Dedifferentiated amniotic fluid mesenchymal stem cell (primary cell): Measurements from ENCODE around the gene SLC7A6OS.

Source experiments
- DNase-seq: peaks from one replicate; pipeline ENCODE4 v3.0.0-alpha.2; 2016; ENCODE audit errors: extremely low spot score

Gene SLC7A6OS

DNA sequence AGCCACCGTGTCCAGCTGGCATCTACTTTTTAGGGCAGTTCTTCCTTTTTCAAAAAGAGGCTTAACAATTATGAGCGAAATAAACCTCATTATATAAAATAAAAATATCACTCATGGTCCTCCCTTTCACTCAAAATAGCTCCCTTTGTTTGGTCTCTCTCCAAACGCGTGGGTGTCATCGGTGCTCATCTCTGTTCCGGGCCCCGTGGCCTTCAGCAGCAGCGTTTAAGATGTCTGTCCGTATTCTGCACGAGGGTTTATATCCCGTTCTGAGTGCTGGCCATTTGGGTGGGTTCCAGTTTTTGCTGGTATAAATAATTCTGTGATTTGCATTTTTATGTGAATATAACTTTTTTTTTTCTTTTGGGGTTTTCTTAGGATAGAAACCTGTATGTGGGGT is 33.5 kb upstream of the SLC7A6OS start:
- no peak for DNase-seq

- no peak for DNase-seq
Measured at GRCh38 chr16:68343137-68343536, 32.4 kb upstream of the SLC7A6OS start.

DNA sequence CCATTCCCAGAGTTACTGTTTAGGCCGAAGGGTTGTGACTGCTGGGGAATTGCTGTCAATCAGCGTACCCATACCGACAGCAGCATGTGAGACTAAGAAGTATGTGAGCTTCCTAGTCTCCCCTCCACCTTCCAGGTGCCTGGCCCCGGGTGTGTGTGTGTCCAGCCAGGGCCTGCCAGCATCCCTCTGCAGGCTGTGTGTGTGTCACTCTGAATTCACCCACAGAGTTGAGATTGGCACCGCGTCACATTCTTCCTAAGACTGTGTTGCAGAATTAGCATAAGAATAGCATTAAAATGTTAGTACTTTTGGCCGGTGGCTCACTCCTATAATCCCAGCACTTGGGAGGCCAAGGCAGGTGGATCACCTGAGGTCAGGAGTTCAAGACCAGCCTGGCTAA is 31.9 kb upstream of the SLC7A6OS start:
- no peak for DNase-seq

DNA sequence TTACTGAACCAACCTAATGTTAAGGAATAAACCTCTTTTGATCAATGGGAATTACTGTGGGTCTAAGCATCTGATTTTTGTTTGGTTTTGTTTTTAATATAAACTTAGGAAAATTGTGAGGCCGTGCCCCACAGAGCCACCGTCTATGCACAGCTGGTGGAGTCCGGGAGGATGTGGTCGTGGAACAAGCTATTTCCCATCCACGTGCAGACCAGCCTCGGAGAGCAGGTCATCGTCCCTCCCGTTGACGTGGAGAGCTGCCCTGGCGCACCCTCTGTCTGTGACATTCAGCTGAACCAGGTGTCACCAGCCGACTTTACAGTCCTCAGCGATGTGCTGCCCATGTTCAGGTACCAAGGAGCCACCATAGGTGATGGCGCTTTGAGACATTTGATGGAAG is 28.5 kb upstream of the SLC7A6OS start:
- no peak for DNase-seq

GRCh38 chr16:68338326-68339119 is 27.8 kb upstream of the SLC7A6OS start:
- DNase-seq, result no peak

GRCh38 chr16:68335175-68335574 is 24.4 kb upstream of the SLC7A6OS start:
- no peak for DNase-seq

GRCh38 chr16:68332411-68333121 is 21.8 kb upstream of the SLC7A6OS start:
- DNase-seq, result no peak

GRCh38 chr16:68331879-68332410 is 21.2 kb upstream of the SLC7A6OS start:
- DNase-seq, result peak; percentile 33

DNA sequence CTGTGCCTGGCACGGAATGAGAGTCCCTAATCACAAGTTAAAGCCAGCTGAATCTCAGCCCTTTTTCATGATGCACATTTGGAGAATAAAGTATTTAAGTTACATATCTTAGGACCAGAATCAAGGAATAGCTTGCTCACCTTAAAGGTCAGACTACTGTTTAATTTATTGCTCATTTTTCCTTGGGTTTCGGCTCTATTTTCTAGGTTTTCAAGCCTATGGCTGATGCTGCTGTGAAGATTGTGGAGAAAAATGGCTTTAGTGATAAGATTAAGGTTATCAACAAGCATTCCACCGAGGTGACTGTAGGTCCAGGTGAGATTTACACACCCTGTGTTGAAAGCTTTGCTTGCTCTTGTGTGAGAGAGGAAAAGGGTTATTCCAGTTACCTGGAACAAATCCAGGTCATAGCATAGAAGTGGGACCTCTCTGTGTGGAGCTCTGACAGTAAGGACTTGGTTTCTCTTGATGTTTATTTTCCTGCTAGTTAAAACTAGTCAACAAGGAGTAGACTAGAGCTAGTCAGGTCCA is 18.2 kb upstream of the SLC7A6OS start:
- no peak for DNase-seq

DNA sequence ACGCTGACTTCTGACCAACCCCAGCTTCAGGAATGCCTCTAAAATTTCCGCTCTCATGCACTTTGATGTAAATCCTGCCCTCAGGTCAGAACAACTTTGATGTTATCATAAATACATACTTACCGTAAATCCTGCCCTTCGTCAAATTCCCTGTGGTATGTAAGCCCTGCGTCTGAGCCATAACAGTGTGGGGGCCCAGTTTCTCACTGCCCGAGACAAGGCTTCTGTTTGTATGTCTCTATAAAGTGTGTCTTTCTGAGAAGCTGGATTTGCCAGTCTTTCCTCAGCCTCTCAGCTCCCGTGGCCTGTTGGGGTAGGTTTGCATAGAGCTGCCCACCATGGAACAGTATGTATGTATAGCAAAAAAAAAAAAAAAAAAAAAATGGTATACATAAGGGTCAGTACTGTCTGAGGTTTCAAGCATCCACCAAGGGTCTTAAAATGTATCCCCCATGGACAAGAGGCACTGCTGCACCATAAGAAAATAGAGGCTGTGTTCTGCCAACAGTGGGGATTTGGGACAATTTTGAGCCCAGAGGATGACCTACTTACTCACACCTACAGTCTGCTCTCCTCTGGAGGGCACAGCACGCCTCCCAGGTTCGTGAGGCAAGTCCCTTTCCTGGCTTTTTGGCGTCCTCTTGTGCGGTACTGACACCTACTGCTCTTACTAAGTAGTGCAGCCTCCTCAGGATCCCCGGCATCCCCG is 17.6 kb upstream of the SLC7A6OS start:
- DNase-seq, result peak; percentile 88

DNA sequence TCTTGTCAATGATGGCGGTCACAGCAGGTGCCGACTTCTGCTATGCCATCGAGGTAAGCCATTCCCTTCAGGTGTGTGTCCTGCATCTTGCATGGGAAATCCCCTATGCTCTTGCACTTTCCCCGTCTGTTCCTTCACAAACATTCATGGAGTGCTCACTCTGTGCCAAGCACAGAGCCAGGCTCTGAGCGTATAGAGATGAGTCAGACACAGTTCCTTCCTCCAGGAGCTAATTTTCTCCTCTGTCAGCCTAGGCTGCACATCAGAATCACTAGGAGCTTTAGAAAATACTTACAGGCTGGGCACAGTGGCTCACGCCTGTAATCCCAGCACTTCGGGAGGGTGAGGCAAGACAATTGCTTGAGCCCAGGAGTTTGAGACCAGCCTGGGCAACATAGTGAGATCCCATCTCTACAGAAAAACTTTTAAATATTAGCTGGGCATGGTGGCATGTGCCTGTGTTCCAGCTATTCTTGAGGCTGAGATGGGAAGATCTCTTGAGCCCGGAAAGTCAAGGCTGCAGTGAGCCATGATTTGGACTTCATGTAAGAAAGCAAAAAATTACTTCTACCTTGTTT is 14.1 kb upstream of the SLC7A6OS start:
- DNase-seq, result no peak

DNA sequence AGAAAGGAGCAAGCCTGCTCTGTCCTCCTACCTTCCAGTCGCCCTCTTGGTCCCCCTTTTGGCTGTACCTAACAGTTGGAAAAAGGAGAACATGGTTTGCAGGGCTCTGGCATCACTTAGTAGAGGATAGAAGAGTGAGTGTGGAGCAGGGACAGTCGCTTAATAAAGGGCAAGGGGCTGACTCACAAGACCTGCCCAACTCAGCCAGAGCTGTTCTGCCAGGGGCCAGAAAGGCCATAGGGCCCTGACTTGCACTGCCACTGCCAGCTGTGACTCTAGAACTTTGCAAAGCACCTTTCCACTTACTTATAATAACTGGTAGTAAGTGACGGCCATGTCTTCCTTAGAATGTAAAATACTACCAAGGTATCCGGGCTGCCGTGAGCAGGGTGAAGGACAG is 13.6 kb upstream of the SLC7A6OS start:
- DNase-seq, result no peak

- no peak for DNase-seq
Measured at GRCh38 chr16:68319185-68319908, 8.6 kb upstream of the SLC7A6OS start.

DNA sequence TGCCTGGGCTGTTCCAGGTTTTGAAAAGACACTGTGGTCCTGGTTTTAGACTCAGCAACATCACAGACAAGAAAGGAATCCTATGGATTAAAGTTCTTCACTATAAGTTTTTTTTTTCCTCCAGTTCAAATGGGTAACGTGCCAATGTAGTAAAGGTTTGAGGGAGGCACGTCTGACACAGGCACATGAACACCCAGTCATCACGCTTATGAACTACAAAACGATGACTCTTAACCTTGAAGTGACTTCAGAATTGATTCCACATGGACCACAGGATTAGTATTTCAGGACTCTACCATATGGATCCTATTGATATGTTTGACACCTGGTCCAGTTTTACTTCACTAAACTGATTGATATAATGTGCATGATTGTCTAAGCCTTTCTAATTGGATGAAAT is 2.4 kb upstream of the SLC7A6OS start:
- DNase-seq, result no peak

- DNase-seq, result no peak
Measured at GRCh38 chr16:68310437-68310773, 341 bp downstream of the SLC7A6OS start.

DNA sequence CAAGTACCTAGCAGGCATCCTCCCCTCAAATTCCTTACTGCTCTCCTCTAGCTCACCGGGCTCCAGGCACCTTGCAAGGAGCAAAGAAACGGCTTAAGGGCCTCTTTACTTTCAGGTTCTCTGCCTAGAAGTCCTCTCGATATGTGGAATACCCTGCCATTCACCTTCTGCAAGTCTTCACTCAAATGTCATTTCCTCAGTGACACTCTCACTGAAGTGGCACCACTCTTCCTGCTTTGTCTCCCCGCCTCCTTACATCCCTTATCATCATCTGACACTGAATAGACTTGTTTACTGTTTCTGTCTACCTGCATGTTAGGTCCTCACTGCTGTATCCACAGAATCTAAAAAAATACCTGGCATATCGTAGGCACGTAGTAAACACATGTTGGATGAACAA is 947 bp downstream of the SLC7A6OS start:
- DNase-seq, result no peak

DNA sequence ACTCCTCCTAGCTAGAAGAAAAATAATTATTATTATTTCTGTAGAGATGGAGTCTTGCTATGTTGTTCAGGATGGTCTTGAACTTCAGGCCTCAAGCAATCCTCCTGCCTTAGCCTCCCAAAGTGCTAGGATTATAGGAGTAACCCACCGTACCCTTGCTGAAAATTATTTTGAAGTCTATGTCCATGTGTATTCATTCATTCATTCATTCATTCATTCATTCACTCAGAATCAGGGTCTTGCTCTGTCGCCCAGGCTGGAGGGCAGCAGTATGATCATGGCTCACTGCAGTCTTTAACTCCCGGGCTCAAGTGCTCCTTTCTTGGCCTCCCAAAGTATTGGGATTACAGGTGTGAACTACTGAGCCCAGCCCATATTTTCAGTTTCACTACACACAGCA is 4.1 kb downstream of the SLC7A6OS start:
- no peak for DNase-seq

DNA sequence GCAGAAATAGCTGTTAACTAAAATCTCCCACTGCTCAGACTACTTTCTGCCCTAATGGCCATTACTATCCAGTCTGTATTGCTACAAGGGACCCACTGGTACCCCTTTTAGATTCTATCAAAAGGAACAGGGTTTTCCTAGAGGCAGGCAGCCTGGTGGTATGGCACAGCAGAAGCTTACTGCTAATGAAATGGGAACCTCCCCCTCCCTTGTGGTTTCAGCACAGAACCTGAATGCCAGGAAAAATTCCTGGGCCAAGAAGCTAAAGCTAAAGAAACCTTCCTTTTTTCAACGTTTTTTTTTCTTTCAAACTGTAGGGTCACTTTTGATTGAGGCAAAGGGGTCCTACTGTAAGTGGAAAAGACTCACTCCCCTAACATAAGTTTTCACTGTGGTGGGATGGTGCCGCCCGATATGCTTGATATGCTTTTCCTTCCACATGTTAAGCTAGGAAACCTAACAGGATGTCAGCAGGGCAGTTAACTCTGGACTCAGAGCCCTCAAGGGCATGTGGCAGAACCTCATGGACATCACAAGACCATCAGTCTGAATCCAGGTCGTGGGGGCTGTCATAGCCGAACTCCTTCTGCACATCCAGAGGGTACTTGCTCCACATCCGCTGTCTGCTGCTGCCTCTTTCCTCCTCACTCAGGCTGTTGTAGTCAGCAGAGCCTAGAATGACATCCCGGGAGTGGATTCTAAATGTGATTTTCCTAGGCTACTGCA is 9.8 kb downstream of the SLC7A6OS start:
- no peak for DNase-seq

GRCh38 chr16:68299571-68300453 is 10.9 kb downstream of the SLC7A6OS start:
- DNase-seq, result no peak
